ENCODE data around the gene CMPK2. TPM values are rescaled to one million over a fixed set of nuclear protein-coding genes. Genes with fewer than 3 reads are reported as not detected.

CMPK2 gene
- polyA plus RNA-seq, 1 experiment = not detected

- Histone ChIP-seq H3K27me3 (ENCODE audit: control insufficient read depth, insufficient read depth, low read length) (no peaks in the 10 kb centered on the region), H3K4me3 (ENCODE audit: low read depth, low read length) (no peak overlapping the region), H3K27ac (ENCODE audit: low read depth, low read length) (no peak overlapping the region), H3K9me3 (ENCODE audit: control insufficient read depth, insufficient read depth, low read length) (no peaks in the 10 kb centered on the region)
- no peak for DNase-seq (ENCODE audit: low read depth, low spot score)
- POLR2A ChIA-PET = no interaction called here
- CTCF ChIA-PET = interaction anchor here (1.1 to 1.2 kb wide), 2 partner anchors 9 to 147 kb away, joined by 4 read pairs; no protein-coding TSS in a partner anchor
- TF ChIP-seq CTCF (IDR thresholded peaks at IDR 0.05; ENCODE audit: low read depth, low read length) = peak; percentile 33
Measured at GRCh38 chr2:6896930-6897759, 31.4 kb upstream of the CMPK2 start.

GRCh38 chr2:6893876-6894482 is 28.3 kb upstream of the CMPK2 start:
- H3K9me3 ChIP-seq (ENCODE audit: control insufficient read depth, insufficient read depth, low read length) = no peaks in the 10 kb centered on the region
- no peak overlapping the region for H3K4me3 ChIP-seq (ENCODE audit: low read depth, low read length)
- H3K27me3 ChIP-seq (ENCODE audit: control insufficient read depth, insufficient read depth, low read length) = no peaks in the 10 kb centered on the region
- ChIA-PET POLR2A (no interaction called here), CTCF (no interaction called here)
- H3K27ac ChIP-seq (ENCODE audit: low read depth, low read length) = no peak overlapping the region
- DNase-seq (ENCODE audit: low read depth, low spot score) = no peak
- TF ChIP-seq CTCF (IDR thresholded peaks at IDR 0.05; ENCODE audit: low read depth, low read length) = no peak

- CTCF ChIA-PET = no interaction called here
- H3K27me3 ChIP-seq (ENCODE audit: control insufficient read depth, insufficient read depth, low read length) = no peaks in the 10 kb centered on the region
- no peak for TF ChIP-seq CTCF (IDR thresholded peaks at IDR 0.05; ENCODE audit: low read depth, low read length)
Measured at GRCh38 chr2:6888724-6889123, 23.0 kb upstream of the CMPK2 start.

GRCh38 chr2:6887751-6888192 is 22.1 kb upstream of the CMPK2 start:
- no peak overlapping the region for H3K27ac ChIP-seq (ENCODE audit: low read depth, low read length)
- POLR2A ChIA-PET = no interaction called here
- CTCF ChIA-PET = interaction anchor here (1.0 kb wide), 1 partner anchor 20 kb away, joined by 3 read pairs; no protein-coding TSS in a partner anchor
- H3K9me3 ChIP-seq (ENCODE audit: control insufficient read depth, insufficient read depth, low read length) = no peaks in the 10 kb centered on the region
- H3K4me3 ChIP-seq (ENCODE audit: low read depth, low read length) = no peak overlapping the region
- peaks cover 3% of the 10 kb centered on the region for H3K27me3 ChIP-seq (ENCODE audit: control insufficient read depth, insufficient read depth, low read length)
- no peak for DNase-seq (ENCODE audit: low read depth, low spot score)
- TF ChIP-seq CTCF (IDR thresholded peaks at IDR 0.05; ENCODE audit: low read depth, low read length) = no peak

More at GRCh38 chr2:6888724-6889123, 23.0 kb upstream of the CMPK2 start:
- POLR2A ChIA-PET = no interaction called here
- no peak for DNase-seq (ENCODE audit: low read depth, low spot score)
- no peaks in the 10 kb centered on the region for H3K9me3 ChIP-seq (ENCODE audit: control insufficient read depth, insufficient read depth, low read length)
- no peak overlapping the region for H3K27ac ChIP-seq (ENCODE audit: low read depth, low read length)
- no peak overlapping the region for H3K4me3 ChIP-seq (ENCODE audit: low read depth, low read length)

DNA sequence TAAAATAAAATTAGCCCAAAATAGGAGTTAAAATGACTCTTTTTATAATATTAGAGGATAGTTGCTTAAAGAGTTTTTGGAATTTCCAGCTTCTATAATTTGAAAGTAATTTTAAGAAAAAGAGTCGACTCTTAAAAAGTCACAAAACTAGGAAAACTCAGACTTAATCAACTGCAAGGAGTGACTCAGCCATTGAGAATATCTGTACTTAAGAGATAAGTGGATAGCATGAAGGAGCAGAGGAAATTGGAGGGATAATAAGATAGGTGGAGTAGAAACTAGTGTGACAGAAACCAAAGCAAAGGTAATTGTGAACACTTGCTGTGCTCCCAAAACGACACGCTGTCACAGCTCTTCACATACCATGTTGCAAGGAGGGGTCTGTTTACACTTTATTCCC is 20.3 kb upstream of the CMPK2 start:
- CTCF ChIA-PET = no interaction called here
- POLR2A ChIA-PET = no interaction called here
- no peak overlapping the region for H3K27ac ChIP-seq (ENCODE audit: low read depth, low read length)
- no peaks in the 10 kb centered on the region for H3K9me3 ChIP-seq (ENCODE audit: control insufficient read depth, insufficient read depth, low read length)
- DNase-seq (ENCODE audit: low read depth, low spot score) = no peak
- no peak for TF ChIP-seq CTCF (IDR thresholded peaks at IDR 0.05; ENCODE audit: low read depth, low read length)
- H3K4me3 ChIP-seq (ENCODE audit: low read depth, low read length) = no peak overlapping the region
- H3K27me3 ChIP-seq (ENCODE audit: control insufficient read depth, insufficient read depth, low read length) = peaks cover 3% of the 10 kb centered on the region

All from AG04450 (cell line).